HCT116 (cell line): ENCODE measurements around the gene VAV2. TPM values are rescaled to one million over a fixed set of nuclear protein-coding genes. Genes with fewer than 3 reads are reported as not detected.

Source experiments
- ATAC-seq: fragments of 200-7000 bp; cut with Tn5 transposase; 2 replicates; pipeline ENCODE4 v1.9.1; 2020; ENCODE audit warnings: mild to moderate bottlenecking, moderate library complexity
- BruUV-seq: library from RNA; stranded (reverse); fragments of 400-500 nt; replicated peaks from 2 replicates; lab custom pipeline; 2021; lab: Mats Ljungman, UMichigan
- CTCF ChIA-PET: fragments of 300-600 bp; sonication (Branson Sonifier 250); formaldehyde crosslinking; loops from one replicate; lab custom pipeline; 2021; ENCODE audit warnings: antibody characterized with exemption; lab: Charles Lee
- POLR2A ChIA-PET: fragments of 300-600, 350-600 bp; sonication (Branson Sonifier 250); formaldehyde crosslinking; loops from one replicate; lab custom pipeline; 2021; ENCODE audit warnings: antibody characterized with exemption; lab: Charles Lee
- RAD21 ChIA-PET, 2 experiments: fragments of 300-600 bp; sonication (Branson Sonifier 250); formaldehyde crosslinking; loops; one replicate each; lab custom pipeline; 2023; ENCODE audit warnings: low total read pairs in 2 of 2; ENCODE audit not compliant: uncharacterized antibody in 2 of 2, unreplicated experiment in 2 of 2, low non-redundant PET in 1 of 2; lab: Charles Lee
- DNase-seq: peaks from one replicate; pipeline ENCODE4 v3.0.0-alpha.2; 2010; ENCODE audit warnings: low read depth, low spot score
- H2AFZ ChIP-seq: fragments of 200-600 bp; shearing (Covaris generic), sonication (generic); 2 replicates; pipeline ENCODE4 v1.6.1; 2017; ENCODE audit warnings: low read depth, mixed run types, mixed read lengths, antibody characterized with exemption, low read length; ENCODE audit not compliant: poor library complexity, severe bottlenecking
- H3K27ac ChIP-seq: 2 replicates; pipeline ENCODE4 v1.5.1; 2012; ENCODE audit warnings: low read depth, low read length
- H3K27me3 ChIP-seq: fragments of 200-600 bp; sonication (generic); 2 replicates; pipeline ENCODE4 v1.6.1; 2016; ENCODE audit warnings: mixed run types, low read length, mixed read lengths; ENCODE audit not compliant: insufficient read depth
- H3K36me3 ChIP-seq, 2 experiments: fragments of 200-500 bp in 1 of 2; fragments of 200-600 bp in 1 of 2; sonication (Bioruptor generic) in 1 of 2; sonication (generic) in 1 of 2; 2 replicates each; pipeline versions ENCODE4 v1.5.1 to v1.6.1; 2014 to 2016; ENCODE audit warnings: low read length in 2 of 2, inconsistent platforms in 1 of 2, mixed read lengths in 1 of 2, mixed run types in 1 of 2; ENCODE audit not compliant: insufficient read depth in 2 of 2, control insufficient read depth in 1 of 2
- H3K4me1 ChIP-seq, 2 experiments: fragments of 200-600 bp in 1 of 2; sonication (generic) in 1 of 2; 2 replicates each; pipeline versions ENCODE4 v1.5.1 to v1.6.1; 2012 to 2017; ENCODE audit warnings: low read length in 2 of 2, inconsistent platforms in 1 of 2, mild to moderate bottlenecking in 1 of 2, mixed read lengths in 1 of 2, mixed run types in 1 of 2, moderate library complexity in 1 of 2; ENCODE audit not compliant: insufficient read depth in 2 of 2, control insufficient read depth in 1 of 2
- H3K4me2 ChIP-seq: fragments of 200-600 bp; sonication (generic); 2 replicates; pipeline ENCODE4 v1.6.1; 2017; ENCODE audit warnings: mixed run types, low read length, mixed read lengths
- H3K4me3 ChIP-seq, 2 experiments: fragments of 200-600 bp in 1 of 2; sonication (generic) in 1 of 2; replicated peaks in 1 of 2; 2 replicates each; pipeline ENCODE4 v1.5.1; 2011 to 2016; ENCODE audit warnings: low read length in 2 of 2, control low read depth in 1 of 2, low read depth in 1 of 2, mild to moderate bottlenecking in 1 of 2, mixed read lengths in 1 of 2, mixed run types in 1 of 2
- H3K79me2 ChIP-seq: fragments of 200-600 bp; sonication (generic); 2 replicates; pipeline ENCODE4 v1.6.1; 2017; ENCODE audit warnings: mild to moderate bottlenecking, mixed run types, low read length, moderate library complexity, mixed read lengths; ENCODE audit not compliant: insufficient read depth
- H3K9ac ChIP-seq: fragments of 200-600 bp; sonication (generic); 2 replicates; pipeline ENCODE4 v1.6.1; 2016; ENCODE audit warnings: low read length, mixed read lengths
- H3K9me2 ChIP-seq: fragments of 200-600 bp; sonication (generic), shearing (Covaris generic); 2 replicates; pipeline ENCODE4 v1.6.1; 2017; ENCODE audit warnings: mixed run types, mild to moderate bottlenecking, moderate library complexity; ENCODE audit not compliant: insufficient read depth
- H3K9me3 ChIP-seq, 2 experiments: fragments of 200-500 bp in 1 of 2; fragments of 200-600 bp in 1 of 2; sonication (Bioruptor generic) in 1 of 2; sonication (generic) in 1 of 2; 2 replicates each; pipeline ENCODE4 v1.6.1; 2014 to 2017; ENCODE audit warnings: low read length in 2 of 2, mixed read lengths in 2 of 2, inconsistent platforms in 1 of 2, low read depth in 1 of 2, mild to moderate bottlenecking in 1 of 2, mixed run types in 1 of 2, moderate library complexity in 1 of 2; ENCODE audit not compliant: control insufficient read depth in 1 of 2, insufficient read depth in 1 of 2
- H4K20me1 ChIP-seq: fragments of 200-600 bp; sonication (generic), shearing (Covaris generic); 2 replicates; pipeline ENCODE4 v1.6.1; 2017; ENCODE audit warnings: mixed run types, mild to moderate bottlenecking, moderate library complexity; ENCODE audit not compliant: insufficient read depth
- CEBPB ChIP-seq: IDR thresholded peaks from 2 replicates; pipeline ENCODE4 v1.6.1; 2012; ENCODE audit warnings: low read depth
- EGR1 ChIP-seq: IDR thresholded peaks from 2 replicates; pipeline ENCODE4 v1.6.1; 2012; ENCODE audit warnings: low read depth
- ELF1 ChIP-seq: IDR thresholded peaks from 2 replicates; pipeline ENCODE4 v1.6.1; 2012; ENCODE audit warnings: low read depth, borderline replicate concordance
- EZH2 ChIP-seq: fragments of 200-600 bp; sonication (generic); IDR thresholded peaks from 2 replicates; pipeline ENCODE4 v1.6.1; 2017; ENCODE audit warnings: antibody characterized with exemption, mixed run types
- EZH2phosphoT487 ChIP-seq: fragments of 200-600 bp; IDR thresholded peaks from 2 replicates; pipeline ENCODE4 v1.6.1; 2018; ENCODE audit warnings: antibody characterized with exemption, borderline replicate concordance
- FOSL1 ChIP-seq: IDR thresholded peaks from 2 replicates; pipeline ENCODE4 v1.6.1; 2012; ENCODE audit warnings: low read depth
- JUND ChIP-seq: IDR thresholded peaks from 2 replicates; pipeline ENCODE4 v1.6.1; 2012
- RAD21 ChIP-seq: IDR thresholded peaks from 2 replicates; pipeline ENCODE4 v1.6.1; 2012; ENCODE audit warnings: low read depth, mild to moderate bottlenecking
- SIN3A ChIP-seq: IDR thresholded peaks from 2 replicates; pipeline ENCODE4 v1.6.1; 2012; ENCODE audit warnings: low read depth
- SP1 ChIP-seq: IDR thresholded peaks from 2 replicates; pipeline ENCODE4 v1.6.1; 2012; ENCODE audit warnings: low read depth
- SRF ChIP-seq: IDR thresholded peaks from 2 replicates; pipeline ENCODE4 v1.6.1; 2012; ENCODE audit warnings: low read depth
- TCF7L2 ChIP-seq: IDR thresholded peaks from 2 replicates; pipeline ENCODE4 v1.7.0; 2011; ENCODE audit warnings: borderline replicate concordance, inconsistent platforms; ENCODE audit not compliant: insufficient read depth, insufficient read length; ENCODE audit errors: extremely low read depth
- YY1 ChIP-seq: IDR thresholded peaks from 2 replicates; pipeline ENCODE4 v1.6.1; 2011; ENCODE audit warnings: low read length, low read depth, moderate library complexity, mild to moderate bottlenecking; ENCODE audit not compliant: insufficient replicate concordance; ENCODE audit errors: extremely low read depth
- ZFX ChIP-seq: fragments of 450-650 bp; IDR thresholded peaks from 2 replicates; pipeline ENCODE4 v1.6.1; 2017
- ZNF274 ChIP-seq: fragments of 200-500 bp; sonication (Bioruptor generic); IDR thresholded peaks from 2 replicates; pipeline ENCODE4 v1.6.1; 2014; ENCODE audit warnings: mild to moderate bottlenecking, low read depth, low read length, inconsistent platforms
- intact Hi-C: fragments of 100-400 bp; cut with micrococcal nuclease; formaldehyde crosslinking; loops from 2 replicates; pipeline ENCODE4 v1.10.0; 2022
- total RNA-seq: library from RNA; stranded (reverse); gene quantifications from one replicate; pipeline ENCODE4 v1.2.1, GENCODE V29; 2021; ENCODE audit not compliant: unreplicated experiment
- TF ChIP-seq, protein P1 (sequence below): IDR thresholded peaks from 2 replicates; pipeline ENCODE4 v1.6.1; 2011; ENCODE audit warnings: mild to moderate bottlenecking, low read length, moderate library complexity; ENCODE audit not compliant: insufficient replicate concordance; ENCODE audit errors: extremely low read depth
- TF ChIP-seq, protein P2 (sequence below): IDR thresholded peaks from 2 replicates; pipeline ENCODE4 v1.6.1; 2012

VAV2 gene
- total RNA-seq, 1 experiment from 2014 or later = 33.2 TPM

DNA sequence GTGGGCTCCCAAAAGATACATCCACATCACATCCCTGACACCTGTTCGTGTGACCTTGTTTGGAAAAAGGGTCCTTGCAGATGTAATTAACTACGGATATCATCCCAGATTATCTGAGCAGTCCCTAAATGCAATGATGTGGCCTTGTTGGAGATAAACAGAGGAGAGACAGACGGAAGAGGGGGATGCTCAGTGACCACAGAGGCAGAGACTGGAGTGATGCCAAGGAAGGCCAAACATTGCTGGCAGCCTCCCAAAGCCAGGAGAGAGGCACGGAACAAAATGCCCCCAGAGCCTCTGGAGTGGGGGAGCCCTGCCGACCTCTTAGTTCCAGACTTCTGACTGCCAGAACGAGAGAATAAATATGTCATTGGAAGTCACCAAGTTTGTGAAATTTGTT is 15.0 kb upstream of the VAV2 start:
- BruUV-seq = no TSS peak
- RAD21 ChIA-PET = no interaction called here

More for the DNA sequence above, 15.0 kb upstream of the VAV2 start:
- H2AFZ ChIP-seq = no peak overlapping the region
- intact Hi-C loops = no loop called here
- no peaks in the 10 kb centered on the region for H4K20me1 ChIP-seq
- CTCF ChIA-PET = interaction anchor here (1.0 kb wide), 1 partner anchor 10 kb away, joined by 3 read pairs; no protein-coding TSS in a partner anchor
- no peak for DNase-seq
- no peak overlapping the region for H3K9ac ChIP-seq
- POLR2A ChIA-PET = no interaction called here
- no peaks in the 10 kb centered on the region for H3K9me2 ChIP-seq
- H3K27me3 ChIP-seq = no peaks in the 10 kb centered on the region
- no peak overlapping the region for H3K4me2 ChIP-seq
- ATAC-seq = no peak
- H3K36me3 ChIP-seq = no peaks in the 10 kb centered on the region
- no peaks in the 10 kb centered on the region for H3K79me2 ChIP-seq
- H3K27ac ChIP-seq = no peak overlapping the region
- H3K4me1 ChIP-seq = no peaks in the 10 kb centered on the region
- H3K9me3 ChIP-seq = peaks cover 6 to 12% of the 10 kb centered on the region in 2 experiments; a peak in 2 of 4 replicates
- H3K4me3 ChIP-seq = no peak overlapping the region
- TF ChIP-seq, protein P1, sequence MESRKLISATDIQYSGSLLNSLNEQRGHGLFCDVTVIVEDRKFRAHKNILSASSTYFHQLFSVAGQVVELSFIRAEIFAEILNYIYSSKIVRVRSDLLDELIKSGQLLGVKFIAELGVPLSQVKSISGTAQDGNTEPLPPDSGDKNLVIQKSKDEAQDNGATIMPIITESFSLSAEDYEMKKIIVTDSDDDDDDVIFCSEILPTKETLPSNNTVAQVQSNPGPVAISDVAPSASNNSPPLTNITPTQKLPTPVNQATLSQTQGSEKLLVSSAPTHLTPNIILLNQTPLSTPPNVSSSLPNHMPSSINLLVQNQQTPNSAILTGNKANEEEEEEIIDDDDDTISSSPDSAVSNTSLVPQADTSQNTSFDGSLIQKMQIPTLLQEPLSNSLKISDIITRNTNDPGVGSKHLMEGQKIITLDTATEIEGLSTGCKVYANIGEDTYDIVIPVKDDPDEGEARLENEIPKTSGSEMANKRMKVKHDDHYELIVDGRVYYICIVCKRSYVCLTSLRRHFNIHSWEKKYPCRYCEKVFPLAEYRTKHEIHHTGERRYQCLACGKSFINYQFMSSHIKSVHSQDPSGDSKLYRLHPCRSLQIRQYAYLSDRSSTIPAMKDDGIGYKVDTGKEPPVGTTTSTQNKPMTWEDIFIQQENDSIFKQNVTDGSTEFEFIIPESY = no peak
- TF ChIP-seq FOSL1 (no peak), EZH2phosphoT487 (no peak), ZNF274 (no peak), SIN3A (no peak), ZFX (no peak), SRF (no peak), EGR1 (no peak), ELF1 (no peak), TCF7L2 (no peak), SP1 (no peak), YY1 (no peak), EZH2 (no peak), JUND (no peak), CEBPB (no peak), RAD21 (no peak)
- TF ChIP-seq, protein P2, sequence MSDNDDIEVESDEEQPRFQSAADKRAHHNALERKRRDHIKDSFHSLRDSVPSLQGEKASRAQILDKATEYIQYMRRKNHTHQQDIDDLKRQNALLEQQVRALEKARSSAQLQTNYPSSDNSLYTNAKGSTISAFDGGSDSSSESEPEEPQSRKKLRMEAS = no peak
